IMR-90 (cell line): Measurements from ENCODE around the gene FAM13B.

Experiments used
- CTCF ChIP-seq: conservative IDR thresholded peaks from 2 replicates; pipeline ENCODE4 v1.5.1; 2012; ENCODE audit warnings: mild to moderate bottlenecking, low read depth, low read length, improper control_type of control experiment
- NFE2L2 ChIP-seq: fragments of 150-350 bp; IDR thresholded peaks from 2 replicates; pipeline ENCODE4 v1.6.1; 2016; ENCODE audit warnings: low read depth, mild to moderate bottlenecking, low read length
- POLR2A ChIP-seq: IDR thresholded peaks from 2 replicates; pipeline ENCODE4 v1.6.1; 2012; ENCODE audit warnings: mild to moderate bottlenecking, low read depth, low read length
- SMC3 ChIP-seq: fragments of 150-350 bp; IDR thresholded peaks from 2 replicates; pipeline ENCODE4 v1.6.1; 2016; ENCODE audit warnings: low read depth, mild to moderate bottlenecking, antibody characterized with exemption, low read length, moderate library complexity

GRCh38 chr5:138077064-138077696, 44.3 kb upstream of the FAM13B start:
- TF ChIP-seq NFE2L2: no peak
- no peak for TF ChIP-seq POLR2A
- TF ChIP-seq CTCF: peak; percentile 86
- TF ChIP-seq SMC3: peak; percentile 87
